GM18909 (cell line): ENCODE measurements around the gene FMNL3.
"Not testable (repeated sequence)": the region's sequence is repeated elsewhere in the genome, so short reads cannot be mapped to it uniquely, and the experiment has no call there.

Source experiments
- ATAC-seq: cut with Tn5 transposase; IDR thresholded peaks from one replicate; pipeline ENCODE4 v1.9.1; 2021; ENCODE audit warnings: mild to moderate bottlenecking; ENCODE audit not compliant: unreplicated experiment, poor library complexity

The FMNL3 gene

GRCh38 chr12:49707128-49707811 lies at the start of gene FMNL3:
Gene FMNL3, minus strand, starts transcription at chr12:49707405. Its CDS starts 225 bp downstream, at chr12:49707180.
- ATAC-seq = peak; percentile 87

GRCh38 chr12:49750996-49751393 lies 43.8 kb upstream of the FMNL3 start:
- no peak for ATAC-seq

- ATAC-seq = no peak
Observed at GRCh38 chr12:49750027-49750995, 43.1 kb upstream of the FMNL3 start.

GRCh38 chr12:49748800-49749199 lies 41.6 kb upstream of the FMNL3 start:
- ATAC-seq = no peak

- no peak for ATAC-seq
Observed at GRCh38 chr12:49748306-49748705, 41.1 kb upstream of the FMNL3 start.

- ATAC-seq = no peak
Observed at GRCh38 chr12:49744363-49744885, 37.2 kb upstream of the FMNL3 start.

GRCh38 chr12:49741882-49742620 lies 34.8 kb upstream of the FMNL3 start:
- ATAC-seq = peak; percentile 61

GRCh38 chr12:49740930-49741881 lies 34.0 kb upstream of the FMNL3 start, which contains the start of gene TMBIM6:
Gene TMBIM6, plus strand, starts transcription at chr12:49741557. Its CDS starts 10,937 bp downstream, at chr12:49752494.
- peak; percentile 94 for ATAC-seq

GRCh38 chr12:49740277-49740676 lies 33.1 kb upstream of the FMNL3 start:
- ATAC-seq = not testable (repeated sequence)

- ATAC-seq = not testable (repeated sequence)
Observed at GRCh38 chr12:49738721-49739120, 31.5 kb upstream of the FMNL3 start.

GRCh38 chr12:49734900-49735299 lies 27.7 kb upstream of the FMNL3 start:
- not testable (repeated sequence) for ATAC-seq

GRCh38 chr12:49733219-49734017 lies 26.2 kb upstream of the FMNL3 start:
- ATAC-seq = no peak

GRCh38 chr12:49730568-49731101 lies 23.4 kb upstream of the FMNL3 start:
- ATAC-seq = no peak

- ATAC-seq = no peak
Observed at GRCh38 chr12:49730050-49730449, 22.8 kb upstream of the FMNL3 start.

- ATAC-seq = no peak
Observed at GRCh38 chr12:49728446-49728845, 21.2 kb upstream of the FMNL3 start.

GRCh38 chr12:49721355-49721754 lies 14.2 kb upstream of the FMNL3 start:
- not testable (repeated sequence) for ATAC-seq

- no peak for ATAC-seq
Observed at GRCh38 chr12:49720214-49720613, 13.0 kb upstream of the FMNL3 start.

- not testable (repeated sequence) for ATAC-seq
Observed at GRCh38 chr12:49717800-49718199, 10.6 kb upstream of the FMNL3 start.
